ENCODE results near the gene NDUFS4. TPM values are rescaled to one million over a fixed set of nuclear protein-coding genes. Genes with fewer than 3 reads are reported as not detected.
"Not testable (repeated sequence)": the region's sequence is repeated elsewhere in the genome, so short reads cannot be mapped to it uniquely, and the experiment has no call there.

The NDUFS4 gene
- total RNA-seq, 1 donor: 78.2 TPM

DNA sequence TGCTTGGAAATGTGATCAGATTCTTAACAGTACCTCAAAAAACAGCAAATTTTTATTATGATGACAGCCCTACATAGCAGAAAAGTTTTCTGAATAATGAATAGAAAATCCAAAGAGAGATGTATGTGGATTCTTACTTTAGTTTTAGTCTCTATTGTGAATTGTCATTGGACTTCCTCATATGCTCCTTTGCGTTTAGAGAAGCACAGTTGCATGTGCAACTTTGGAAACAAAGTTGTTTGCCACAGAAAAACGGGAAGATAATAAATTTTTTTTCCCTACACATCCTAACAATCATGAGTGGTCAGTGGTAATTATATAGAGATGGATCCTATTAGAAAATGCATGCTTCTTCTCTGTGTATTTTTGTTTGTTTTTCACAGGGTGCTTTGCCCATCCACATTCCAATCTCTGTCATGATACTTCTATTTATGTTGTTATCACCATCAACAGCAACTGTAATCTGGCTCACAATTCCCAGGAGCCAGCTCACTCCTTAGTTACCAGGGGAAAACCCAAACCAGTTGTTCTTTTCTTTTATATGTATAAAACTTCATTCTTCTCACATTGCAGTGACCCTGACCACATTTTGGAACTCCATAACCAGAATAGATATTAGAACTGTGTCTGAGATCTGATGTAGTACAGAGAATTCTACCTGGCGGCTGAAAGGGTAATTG, 118.7 kb downstream of the NDUFS4 start:
- H3K27ac ChIP-seq (ENCODE audit: low read depth, low read length): peak overlapping the region; percentile 25

DNA sequence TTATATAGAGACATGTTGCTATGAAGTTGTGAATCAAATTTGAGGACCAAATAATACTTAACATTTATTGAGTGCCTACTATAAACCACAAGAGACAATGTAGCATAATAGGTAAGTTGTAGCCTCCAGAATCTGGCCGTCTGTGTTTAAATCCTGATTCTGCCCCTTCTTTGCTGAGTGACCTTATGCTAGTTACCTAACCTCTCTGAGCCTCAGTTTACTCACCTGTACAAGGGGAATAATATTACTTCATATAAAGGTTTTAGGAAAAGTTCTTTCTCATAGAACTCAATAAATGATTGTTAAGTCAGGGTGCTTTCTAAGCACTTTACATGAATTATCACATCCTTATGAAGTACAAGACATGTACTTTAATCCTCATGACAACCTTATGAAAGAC, 120.6 kb downstream of the NDUFS4 start:
- Histone ChIP-seq H4K20me1 (ENCODE audit: insufficient read depth, low read length) (no peaks in the 10 kb centered on the region), H3K4me1 (ENCODE audit: insufficient read depth, low read length) (no peaks in the 10 kb centered on the region), H3K36me3 (ENCODE audit: insufficient read depth, low read length) (no peaks in the 10 kb centered on the region), H3K4me2 (ENCODE audit: insufficient read depth, low read length) (no peak overlapping the region), H3K9me3 (ENCODE audit: low read depth, low read length) (no peaks in the 10 kb centered on the region), H2AFZ (ENCODE audit: low read length) (no peak overlapping the region), H3K27me3 (ENCODE audit: insufficient read depth, low read length) (no peaks in the 10 kb centered on the region), H3K79me2 (ENCODE audit: insufficient read depth, low read length) (no peaks in the 10 kb centered on the region), H3K4me3 (ENCODE audit: insufficient read depth, low read length) (no peak overlapping the region), H3K27ac (ENCODE audit: low read depth, low read length) (no peak overlapping the region)
- DNase-seq (ENCODE audit: insufficient read length, low spot score, missing footprints): no peak
- no peak for TF ChIP-seq CTCF (IDR thresholded peaks at IDR 0.05; ENCODE audit: extremely low read depth, low read depth, low read length)

More for the DNA sequence above, 118.7 kb downstream of the NDUFS4 start:
- Histone ChIP-seq H3K4me3 (ENCODE audit: insufficient read depth, low read length) (no peak overlapping the region), H3K4me2 (ENCODE audit: insufficient read depth, low read length) (no peak overlapping the region), H3K36me3 (ENCODE audit: insufficient read depth, low read length) (no peaks in the 10 kb centered on the region), H2AFZ (ENCODE audit: low read length) (no peak overlapping the region), H4K20me1 (ENCODE audit: insufficient read depth, low read length) (no peaks in the 10 kb centered on the region), H3K4me1 (ENCODE audit: insufficient read depth, low read length) (no peaks in the 10 kb centered on the region), H3K27me3 (ENCODE audit: insufficient read depth, low read length) (no peaks in the 10 kb centered on the region), H3K9me3 (ENCODE audit: low read depth, low read length) (no peaks in the 10 kb centered on the region), H3K79me2 (ENCODE audit: insufficient read depth, low read length) (no peaks in the 10 kb centered on the region)
- TF ChIP-seq CTCF (IDR thresholded peaks at IDR 0.05; ENCODE audit: extremely low read depth, low read depth, low read length): no peak
- peak; percentile 25 for DNase-seq (ENCODE audit: insufficient read length, low spot score, missing footprints)

DNA sequence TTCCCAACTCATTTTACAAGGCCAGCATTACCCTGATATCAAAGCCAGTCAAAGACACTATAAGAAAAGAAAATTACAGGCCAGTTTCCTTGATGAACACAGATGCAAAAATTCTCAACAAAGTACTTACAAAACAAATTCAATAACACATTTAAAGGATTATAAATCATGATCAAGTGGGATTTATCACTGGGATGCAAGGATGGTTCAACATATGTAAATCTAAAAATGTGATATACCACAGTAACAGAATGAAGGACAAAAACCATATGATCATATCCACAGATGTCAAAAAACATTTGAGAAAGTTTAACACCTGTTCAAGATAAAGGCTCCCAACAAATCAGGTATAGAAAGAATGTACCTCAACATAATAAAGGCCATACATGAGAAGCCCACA, 130.6 kb downstream of the NDUFS4 start:
- Histone ChIP-seq H3K79me2 (ENCODE audit: insufficient read depth, low read length) (no peaks in the 10 kb centered on the region), H2AFZ (ENCODE audit: low read length) (no peak overlapping the region), H3K27me3 (ENCODE audit: insufficient read depth, low read length) (no peaks in the 10 kb centered on the region), H3K4me3 (ENCODE audit: insufficient read depth, low read length) (no peak overlapping the region), H3K4me2 (ENCODE audit: insufficient read depth, low read length) (no peak overlapping the region), H3K36me3 (ENCODE audit: insufficient read depth, low read length) (no peaks in the 10 kb centered on the region), H3K27ac (ENCODE audit: low read depth, low read length) (no peak overlapping the region), H3K4me1 (ENCODE audit: insufficient read depth, low read length) (no peaks in the 10 kb centered on the region), H4K20me1 (ENCODE audit: insufficient read depth, low read length) (no peaks in the 10 kb centered on the region), H3K9me3 (ENCODE audit: low read depth, low read length) (peaks cover 10% of the 10 kb centered on the region)
- TF ChIP-seq CTCF (IDR thresholded peaks at IDR 0.05; ENCODE audit: extremely low read depth, low read depth, low read length): no peak
- DNase-seq (ENCODE audit: insufficient read length, low spot score, missing footprints): no peak

GRCh38 chr5:53694520-53695022, 134.1 kb downstream of the NDUFS4 start:
- no peaks in the 10 kb centered on the region for H3K27me3 ChIP-seq (ENCODE audit: insufficient read depth, low read length)
- H4K20me1 ChIP-seq (ENCODE audit: insufficient read depth, low read length): no peaks in the 10 kb centered on the region
- H3K4me1 ChIP-seq (ENCODE audit: insufficient read depth, low read length): no peaks in the 10 kb centered on the region
- TF ChIP-seq CTCF (IDR thresholded peaks at IDR 0.05; ENCODE audit: extremely low read depth, low read depth, low read length): no peak
- DNase-seq (ENCODE audit: insufficient read length, low spot score, missing footprints): no peak
- no peak overlapping the region for H2AFZ ChIP-seq (ENCODE audit: low read length)
- H3K27ac ChIP-seq (ENCODE audit: low read depth, low read length): no peak overlapping the region
- no peak overlapping the region for H3K4me2 ChIP-seq (ENCODE audit: insufficient read depth, low read length)
- H3K9me3 ChIP-seq (ENCODE audit: low read depth, low read length): peaks cover 10% of the 10 kb centered on the region
- no peaks in the 10 kb centered on the region for H3K79me2 ChIP-seq (ENCODE audit: insufficient read depth, low read length)
- no peaks in the 10 kb centered on the region for H3K36me3 ChIP-seq (ENCODE audit: insufficient read depth, low read length)
- no peak overlapping the region for H3K4me3 ChIP-seq (ENCODE audit: insufficient read depth, low read length)

GRCh38 chr5:53710405-53710804, 150.0 kb downstream of the NDUFS4 start:
- not testable (repeated sequence) for H3K4me2 ChIP-seq (ENCODE audit: insufficient read depth, low read length); H3K9me3 ChIP-seq (ENCODE audit: low read depth, low read length); DNase-seq (ENCODE audit: insufficient read length, low spot score, missing footprints); H3K27me3 ChIP-seq (ENCODE audit: insufficient read depth, low read length); H3K4me1 ChIP-seq (ENCODE audit: insufficient read depth, low read length); H3K36me3 ChIP-seq (ENCODE audit: insufficient read depth, low read length); H3K79me2 ChIP-seq (ENCODE audit: insufficient read depth, low read length); H3K27ac ChIP-seq (ENCODE audit: low read depth, low read length); H3K4me3 ChIP-seq (ENCODE audit: insufficient read depth, low read length); H4K20me1 ChIP-seq (ENCODE audit: insufficient read depth, low read length); H2AFZ ChIP-seq (ENCODE audit: low read length)

Data from osteoblast (primary cell).